Spleen (tissue), 11 donors: ENCODE measurements around the gene CCDC69. TPM values are rescaled to one million over a fixed set of nuclear protein-coding genes. Genes with fewer than 3 reads are reported as not detected.
A peak's percentile ranks its signal among the peaks of the same experiment; 100 is the strongest.

Source experiments
- DNase-seq: peaks from one replicate; pipeline ENCODE4 v3.0.0-alpha.2; 2020
- H3K27ac ChIP-seq, 8 donors: fragments of 200-600 bp; sonication (generic) in 7 of 8; 1 replicate in 4 of 8; 2 replicates in 4 of 8; pipeline versions ENCODE4 v1.5.0 to v1.8.0; 2016 to 2021; ENCODE audit warnings: inconsistent platforms in 4 of 8, mild to moderate bottlenecking in 4 of 8, moderate library complexity in 1 of 8
- H3K27me3 ChIP-seq, 7 donors: fragments of 200-600 bp; sonication (generic) in 6 of 7; replicated peaks in 1 of 7; 1 replicate in 4 of 7; 2 replicates in 3 of 7; pipeline versions ENCODE4 v1.5.0 to v1.8.0; 2016 to 2021; ENCODE audit warnings: inconsistent platforms in 3 of 7, mild to moderate bottlenecking in 1 of 7
- H3K36me3 ChIP-seq, 6 donors: fragments of 200-600 bp; sonication (generic) in 5 of 6; 1 replicate in 4 of 6; 2 replicates in 2 of 6; pipeline versions ENCODE4 v1.5.0 to v1.8.0; 2016 to 2021; ENCODE audit warnings: inconsistent platforms in 2 of 6
- H3K4me1 ChIP-seq, 6 donors: fragments of 200-600 bp; sonication (generic) in 5 of 6; 1 replicate in 3 of 6; 2 replicates in 3 of 6; pipeline versions ENCODE4 v1.5.0 to v1.8.0; 2016 to 2021; ENCODE audit warnings: inconsistent platforms in 3 of 6
- H3K4me3 ChIP-seq, 8 donors: fragments of 200-600 bp; sonication (generic) in 7 of 8; 1 replicate in 4 of 8; 2 replicates in 4 of 8; pipeline versions ENCODE4 v1.5.0 to v1.8.0; 2016 to 2021; ENCODE audit warnings: inconsistent platforms in 4 of 8, mild to moderate bottlenecking in 4 of 8, moderate library complexity in 2 of 8
- H3K9me3 ChIP-seq, 8 donors: fragments of 200-600 bp; sonication (generic) in 7 of 8; 1 replicate in 4 of 8; 2 replicates in 4 of 8; pipeline versions ENCODE4 v1.5.0 to v1.8.0; 2016 to 2021; ENCODE audit warnings: inconsistent platforms in 4 of 8
- POLR2A ChIP-seq, 3 donors: fragments of 450-650 bp; IDR thresholded peaks; one replicate each; pipeline ENCODE4 v1.5.1; 2017; ENCODE audit warnings: antibody characterized with exemption in 3 of 3, mild to moderate bottlenecking in 1 of 3
- POLR2AphosphoS5 ChIP-seq, 3 donors: sonication (generic); formaldehyde crosslinking; IDR thresholded peaks; one replicate each; pipeline ENCODE4 v1.5.1; 2017; ENCODE audit warnings: antibody characterized with exemption in 3 of 3
- WGBS, 5 donors: extraction: QIAGEN DNeasy Blood & Tissue Kit in 3 of 5; methylation state at CpG; one replicate each; pipeline versions ENCODE4 v1.1.5 to v1.1.7; 2013 to 2018; 5-methylcytosine and 5-hydroxymethylcytosine counted together
- intact Hi-C: fragments of 100-400 bp; cut with DNase I; formaldehyde crosslinking; loops from one replicate; pipeline ENCODE4 v1.15.0; 2023; ENCODE audit warnings: low total_unique reads
- polyA plus RNA-seq, 3 donors: library from polyadenylated mRNA; stranded (reverse); fragments of 200-250 nt; gene quantifications; one replicate each; pipeline ENCODE4 v1.2.1, GENCODE V29; 2013
- total RNA-seq, 7 donors: library from RNA; depleted of rRNA in 3 of 7; stranded (reverse); fragments of >200 nt in 3 of 7; fragmentation: NEBNext Ultra II Directional in 4 of 7; extraction: Animal tissue kit (Norgen Biotek cat#: 25700) in 4 of 7; gene quantifications; one replicate each; pipeline versions ENCODE4 v1.1.0 to v1.2.1, GENCODE V29; 2016 to 2021
- TF ChIP-seq, protein P1 (sequence below), 11 experiments: fragments of 200-600 bp in 7 of 11; fragments of 450-650 bp in 4 of 11; sonication (generic) in 4 of 11; IDR thresholded peaks in 8 of 11; conservative IDR thresholded peaks in 3 of 11; 1 replicate in 7 of 11; 2 replicates in 4 of 11; pipeline versions ENCODE4 v1.4.0 to v1.8.0; 2016 to 2021; ENCODE audit warnings: antibody characterized with exemption in 11 of 11, inconsistent platforms in 4 of 11, mild to moderate bottlenecking in 1 of 11
- donor health status: healthy with polysubstance abuse.
- donor health status: DM: no; HTN: no; CAD: no; lungs with moderate emphysema.
- donor health status: DM: no; HTN: no; CAD: no.
- donor health status: Bipolar disorder and iron deficiency.
- donor health status: healthy.
- donor health status: DM: no; HTN: no; CAD: no.
- donor health status: DM: yes; HTN: yes; CAD: no.

CCDC69 gene
- total and polyA plus RNA-seq, 10 donors, result 37.7 to 145 (median 94.9) TPM

GRCh38 chr5:151150471-151151262 is 73.2 kb downstream of the CCDC69 start:
- peaks cover 76 to 100% (median 99%) of the 10 kb centered on the region in 6 donors for H3K4me1 ChIP-seq
- DNase-seq, result peak; percentile 89
- H3K9me3 ChIP-seq, result no peaks in the 10 kb centered on the region
- peaks cover 0 to 40% (median 20%) of the 10 kb centered on the region in 6 donors for H3K36me3 ChIP-seq
- peak overlapping the region in 4 of 8 donors; percentile 0 to 52 (median 8) for H3K4me3 ChIP-seq
- intact Hi-C loops, result no loop called here
- peak overlapping the region; percentile 66 to 96 (median 82) for H3K27ac ChIP-seq
- 10 to 16% (median 14%) methylated on average over 5 of the region's 5 CpGs for WGBS, 5 donors
- TF ChIP-seq POLR2AphosphoS5 (IDR thresholded peaks at IDR 0.05) (peak in 2 of 3 donors; percentile 51 to 65), POLR2A (IDR thresholded peaks at IDR 0.05) (no peak)
- H3K27me3 ChIP-seq, result no peaks in the 10 kb centered on the region

DNA sequence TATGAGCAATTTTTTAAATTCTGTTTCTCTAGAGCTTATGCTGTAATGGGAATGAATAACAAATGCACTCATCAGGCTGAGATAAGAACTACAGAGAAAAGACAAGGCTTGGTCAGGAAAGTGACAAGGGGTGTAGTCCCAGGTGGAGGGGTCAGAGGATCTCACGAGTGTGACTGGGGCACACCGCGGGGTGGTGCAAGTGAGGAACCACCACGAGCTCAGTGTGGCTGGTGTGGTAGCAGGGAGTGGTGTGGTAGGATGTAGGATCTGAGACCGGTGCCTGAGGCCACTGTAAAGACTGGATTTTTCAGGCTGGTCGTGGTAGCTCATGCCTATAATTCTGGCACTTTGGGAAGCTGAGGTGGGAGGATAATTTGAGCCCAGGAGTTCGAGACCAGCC is 75.3 kb downstream of the CCDC69 start:
- 41 to 68% (median 49%) methylated on average over 7 of the region's 7 CpGs for WGBS, 5 donors

DNA sequence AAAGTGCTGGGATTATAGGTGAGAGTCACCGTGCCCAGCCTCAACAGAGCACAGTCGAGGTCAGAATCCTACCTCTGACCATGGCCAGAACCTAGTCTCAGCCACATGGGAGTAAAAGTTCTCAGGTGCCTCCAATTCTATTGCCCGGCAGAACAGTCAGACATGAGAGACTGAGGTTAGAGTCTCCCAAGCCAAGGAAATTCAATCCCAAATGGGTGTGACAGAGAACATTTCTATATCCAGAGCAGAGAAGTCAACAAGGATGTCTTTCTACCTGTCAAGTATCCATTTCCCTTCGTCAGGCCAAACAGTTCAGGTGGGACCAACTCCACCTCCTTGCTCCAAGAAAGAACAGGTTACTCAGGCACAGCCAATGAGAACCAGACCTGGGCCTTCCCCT is 76.9 kb downstream of the CCDC69 start:
- TF ChIP-seq POLR2A (IDR thresholded peaks at IDR 0.05) (no peak), POLR2AphosphoS5 (IDR thresholded peaks at IDR 0.05) (no peak)
- TF ChIP-seq, protein P1, sequence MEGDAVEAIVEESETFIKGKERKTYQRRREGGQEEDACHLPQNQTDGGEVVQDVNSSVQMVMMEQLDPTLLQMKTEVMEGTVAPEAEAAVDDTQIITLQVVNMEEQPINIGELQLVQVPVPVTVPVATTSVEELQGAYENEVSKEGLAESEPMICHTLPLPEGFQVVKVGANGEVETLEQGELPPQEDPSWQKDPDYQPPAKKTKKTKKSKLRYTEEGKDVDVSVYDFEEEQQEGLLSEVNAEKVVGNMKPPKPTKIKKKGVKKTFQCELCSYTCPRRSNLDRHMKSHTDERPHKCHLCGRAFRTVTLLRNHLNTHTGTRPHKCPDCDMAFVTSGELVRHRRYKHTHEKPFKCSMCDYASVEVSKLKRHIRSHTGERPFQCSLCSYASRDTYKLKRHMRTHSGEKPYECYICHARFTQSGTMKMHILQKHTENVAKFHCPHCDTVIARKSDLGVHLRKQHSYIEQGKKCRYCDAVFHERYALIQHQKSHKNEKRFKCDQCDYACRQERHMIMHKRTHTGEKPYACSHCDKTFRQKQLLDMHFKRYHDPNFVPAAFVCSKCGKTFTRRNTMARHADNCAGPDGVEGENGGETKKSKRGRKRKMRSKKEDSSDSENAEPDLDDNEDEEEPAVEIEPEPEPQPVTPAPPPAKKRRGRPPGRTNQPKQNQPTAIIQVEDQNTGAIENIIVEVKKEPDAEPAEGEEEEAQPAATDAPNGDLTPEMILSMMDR (IDR thresholded peaks at IDR 0.05 in 8 of 11, conservative IDR thresholded peaks at IDR 0.05 in 3 of 11), result no peak
- Histone ChIP-seq H3K27ac (peak overlapping the region in 1 of 8 donors; percentile 96), H3K27me3 (no peaks in the 10 kb centered on the region), H3K36me3 (peaks cover 0 to 66% (median 24%) of the 10 kb centered on the region in 6 donors), H3K4me3 (no peak overlapping the region), H3K4me1 (peaks cover 64 to 100% (median 99%) of the 10 kb centered on the region in 6 donors), H3K9me3 (no peaks in the 10 kb centered on the region)
- DNase-seq, result no peak
- intact Hi-C loops, result no loop called here
- WGBS, 5 donors, result 93 to 99% (median 98%) methylated on average over 3 to 4 of the region's 4 CpGs

More for the DNA sequence above, 75.3 kb downstream of the CCDC69 start:
- Histone ChIP-seq H3K4me3 (no peak overlapping the region), H3K36me3 (peaks cover 0 to 61% (median 24%) of the 10 kb centered on the region in 6 donors), H3K9me3 (no peaks in the 10 kb centered on the region), H3K4me1 (peaks cover 64 to 100% (median 99%) of the 10 kb centered on the region in 6 donors), H3K27ac (peak overlapping the region in 4 of 8 donors; percentile 7 to 96 (median 51)), H3K27me3 (no peaks in the 10 kb centered on the region)
- TF ChIP-seq POLR2A (IDR thresholded peaks at IDR 0.05) (no peak), POLR2AphosphoS5 (IDR thresholded peaks at IDR 0.05) (peak in 2 of 3 donors; percentile 22 to 50)
- TF ChIP-seq, protein P1 (IDR thresholded peaks at IDR 0.05 in 8 of 11, conservative IDR thresholded peaks at IDR 0.05 in 3 of 11), result no peak
- intact Hi-C loops, result no loop called here
- DNase-seq, result no peak

DNA sequence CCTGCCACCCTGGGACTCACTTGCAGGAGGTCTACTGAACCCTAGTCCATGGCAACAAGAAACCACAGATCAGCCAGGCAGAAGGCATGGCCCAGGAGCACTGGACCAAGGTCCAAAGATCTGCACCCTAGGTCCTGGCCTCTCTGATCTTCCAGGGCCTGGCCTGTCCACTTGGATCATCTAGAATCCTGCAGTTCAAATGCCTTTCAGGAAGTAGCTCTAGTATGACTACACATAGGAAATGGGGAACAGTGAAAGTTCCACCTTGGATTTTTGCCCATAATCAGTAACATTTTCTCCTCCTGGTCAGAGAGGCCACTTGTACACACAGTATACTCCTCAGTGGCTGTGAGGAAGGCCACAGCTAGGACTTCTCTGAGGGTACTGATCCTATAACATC is 77.8 kb downstream of the CCDC69 start:
- H3K4me1 ChIP-seq, result peaks cover 64 to 100% (median 99%) of the 10 kb centered on the region in 6 donors
- H3K9me3 ChIP-seq, result no peaks in the 10 kb centered on the region
- intact Hi-C loops, result no loop called here
- no peaks in the 10 kb centered on the region for H3K27me3 ChIP-seq
- no peak overlapping the region for H3K4me3 ChIP-seq
- TF ChIP-seq POLR2A (IDR thresholded peaks at IDR 0.05) (no peak), POLR2AphosphoS5 (IDR thresholded peaks at IDR 0.05) (no peak)
- TF ChIP-seq, protein P1 (IDR thresholded peaks at IDR 0.05 in 8 of 11, conservative IDR thresholded peaks at IDR 0.05 in 3 of 11), result no peak
- H3K27ac ChIP-seq, result peak overlapping the region in 5 of 8 donors; percentile 35 to 96 (median 35)
- peaks cover 0 to 74% (median 24%) of the 10 kb centered on the region in 6 donors for H3K36me3 ChIP-seq
- no peak for DNase-seq
